ENCODE measurements around the gene ANKRA2.

Gene ANKRA2

DNA sequence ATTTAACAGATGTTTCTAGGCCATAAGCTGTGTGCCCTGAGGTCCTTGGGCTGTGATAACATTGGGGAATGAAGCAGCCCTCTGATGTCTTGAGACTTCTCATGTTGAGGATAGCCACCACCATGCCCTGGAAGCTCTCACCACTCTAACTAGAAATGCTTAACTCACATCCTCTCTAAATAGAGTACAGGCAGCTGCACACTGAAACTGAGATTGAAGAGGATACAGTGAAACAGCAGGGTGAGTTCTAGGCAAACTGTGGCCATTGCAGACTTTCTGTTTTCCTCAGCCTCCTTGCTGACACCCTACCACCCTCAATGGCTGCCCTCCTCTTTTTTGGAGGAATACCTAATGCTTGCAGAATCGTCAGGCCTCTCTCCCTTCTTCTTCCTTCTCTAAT is 22.5 kb upstream of the ANKRA2 start:
- Mint-ChIP-seq H3K27ac (no peak overlapping the region), H3K4me3 (no peak overlapping the region), H3K4me1 (no peaks in the 10 kb centered on the region), H3K9me3 (no peaks in the 10 kb centered on the region), H3K27me3 (no peaks in the 10 kb centered on the region), H3K36me3 (no peaks in the 10 kb centered on the region)
- DNase-seq = no peak
- CTCF ChIA-PET = interaction anchor here (7.5 kb wide), 1 partner anchor 206 kb away, joined by 109 read pairs; no protein-coding TSS in a partner anchor

DNA sequence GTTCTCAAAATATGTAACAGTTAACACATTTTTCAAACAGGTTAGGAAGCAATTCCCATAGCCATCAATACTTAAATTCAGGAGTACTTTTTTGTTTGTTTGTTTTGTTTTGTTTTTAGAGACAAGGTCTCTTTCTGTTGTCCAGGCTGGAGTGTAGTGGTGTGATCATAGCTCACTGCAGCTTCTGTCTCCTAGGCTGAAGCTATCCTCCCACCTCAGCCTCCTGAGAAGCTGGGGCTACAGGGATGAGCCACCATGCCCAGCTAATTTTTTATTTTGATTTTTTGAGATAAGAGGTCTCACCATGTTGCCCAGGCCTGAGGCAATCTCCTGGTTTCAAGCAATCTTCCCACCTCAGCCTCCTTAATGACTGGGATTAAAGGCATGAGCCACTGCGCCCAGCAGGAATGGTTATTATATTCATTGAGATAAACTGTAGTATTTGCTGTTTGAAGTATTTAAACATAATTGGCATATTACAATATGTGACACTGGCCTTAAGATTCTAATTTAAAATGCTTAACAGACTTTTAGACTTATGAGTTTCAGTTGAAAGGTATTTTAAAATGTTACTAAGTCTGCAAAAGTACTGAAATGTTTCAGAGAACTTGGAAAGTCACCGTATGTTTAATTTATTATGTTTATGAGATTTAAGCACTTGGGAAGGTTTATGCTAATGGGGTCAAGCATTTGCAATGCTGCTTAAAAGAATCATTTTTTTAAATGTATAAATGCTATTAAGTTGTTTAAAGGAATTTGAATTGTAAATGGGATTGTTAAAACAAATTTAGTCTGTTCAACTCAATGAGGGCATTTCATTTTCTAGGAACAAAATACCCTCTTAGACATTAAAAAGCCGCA is 17.1 kb upstream of the ANKRA2 start:
- H3K36me3 Mint-ChIP-seq = peaks cover 21% of the 10 kb centered on the region
- DNase-seq = no peak
- CTCF ChIA-PET = interaction anchor here (0.8 kb wide), 2 partner anchors 8 to 211 kb away, joined by 3 read pairs; no protein-coding TSS in a partner anchor
- no peak overlapping the region for H3K27ac Mint-ChIP-seq
- no peaks in the 10 kb centered on the region for H3K4me1 Mint-ChIP-seq
- no peaks in the 10 kb centered on the region for H3K27me3 Mint-ChIP-seq
- H3K4me3 Mint-ChIP-seq = no peak overlapping the region
- no peaks in the 10 kb centered on the region for H3K9me3 Mint-ChIP-seq

DNA sequence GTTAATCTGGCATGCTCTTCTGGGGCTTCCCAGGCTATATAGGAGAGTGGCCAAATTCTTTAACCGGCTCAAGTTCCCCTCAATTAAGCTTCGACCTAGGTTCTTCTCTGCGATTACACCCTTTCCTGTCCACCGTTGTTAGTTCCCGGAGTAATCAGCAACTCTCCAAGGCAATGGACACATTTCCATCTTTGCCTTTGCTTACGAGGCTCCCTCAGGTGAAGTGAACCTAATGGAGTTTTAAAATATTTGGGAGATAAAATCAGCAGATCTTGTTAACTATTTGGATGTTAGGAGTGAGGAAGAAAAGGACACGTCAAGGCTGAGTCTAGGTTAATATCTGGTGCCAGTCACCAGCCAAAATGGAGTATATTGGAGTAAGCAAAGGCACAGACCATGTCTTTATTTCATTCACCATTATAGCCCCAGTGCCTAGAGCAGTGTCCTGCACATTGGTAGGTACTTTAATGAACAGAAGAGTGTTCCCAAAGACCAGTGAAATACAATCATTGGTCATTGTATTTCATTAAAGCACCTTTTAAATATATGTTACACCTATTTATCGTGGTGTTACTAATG is 619 bp upstream of the ANKRA2 start:
- H3K36me3 Mint-ChIP-seq = peaks cover 24% of the 10 kb centered on the region
- H3K4me3 Mint-ChIP-seq = peak overlapping the region; percentile 94
- no peak for DNase-seq
- CTCF ChIA-PET = interaction anchor here (2.1 kb wide), 1 partner anchor 67 kb away, joined by 5 read pairs; the partner anchor contains the start of gene BTF3
- H3K27me3 Mint-ChIP-seq = no peaks in the 10 kb centered on the region
- H3K4me1 Mint-ChIP-seq = peaks cover 34% of the 10 kb centered on the region
- H3K27ac Mint-ChIP-seq = peak overlapping the region; percentile 98
- H3K9me3 Mint-ChIP-seq = no peaks in the 10 kb centered on the region

DNA sequence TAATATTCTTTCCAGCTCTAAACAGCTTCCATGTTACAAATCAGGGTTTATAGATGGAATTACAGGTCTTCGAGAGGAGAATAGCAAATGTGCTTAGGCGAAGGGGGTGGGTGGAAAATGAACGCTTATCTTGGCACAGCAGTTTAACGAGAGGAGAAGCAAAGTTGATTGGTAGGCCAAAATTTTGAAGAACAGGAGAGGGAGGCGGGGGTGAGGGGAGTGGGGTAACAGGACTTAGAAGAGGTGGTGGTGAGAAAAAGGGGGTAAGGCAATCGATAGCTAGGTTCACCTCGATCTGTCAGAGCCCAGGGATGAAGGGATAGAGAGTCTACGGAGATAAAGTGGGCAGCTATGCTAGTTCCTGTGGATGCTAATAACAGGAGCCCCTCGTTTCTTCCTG is 764 bp downstream of the ANKRA2 start:
- peak overlapping the region; percentile 94 for H3K4me3 Mint-ChIP-seq
- no peaks in the 10 kb centered on the region for H3K9me3 Mint-ChIP-seq
- H3K27me3 Mint-ChIP-seq = no peaks in the 10 kb centered on the region
- CTCF ChIA-PET = interaction anchor here (2.1 kb wide), 1 partner anchor 66 kb away, joined by 5 read pairs; the partner anchor contains the start of gene BTF3
- H3K4me1 Mint-ChIP-seq = peaks cover 36% of the 10 kb centered on the region
- H3K36me3 Mint-ChIP-seq = peaks cover 21% of the 10 kb centered on the region
- H3K27ac Mint-ChIP-seq = peak overlapping the region; percentile 98
- DNase-seq = peak; percentile 43

DNA sequence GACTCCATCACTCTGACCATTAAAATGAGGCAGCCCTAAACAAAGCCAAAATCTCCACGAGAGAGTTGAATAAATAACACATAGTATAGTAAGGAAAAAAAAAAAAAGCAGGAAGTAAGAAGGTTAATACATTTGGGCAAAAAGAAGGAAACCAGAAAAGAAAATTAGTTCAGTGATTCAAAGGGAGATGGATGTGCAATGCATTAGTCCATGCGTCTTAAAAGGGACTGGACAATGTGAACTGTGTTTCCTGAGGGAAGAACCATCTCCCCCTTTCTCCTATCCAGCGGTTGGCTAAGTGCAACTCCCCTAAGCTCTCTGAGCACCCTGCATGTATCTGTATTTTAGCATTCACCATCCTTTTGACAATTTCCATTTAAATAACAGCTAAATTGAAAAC is 1.4 kb downstream of the ANKRA2 start:
- no peak for DNase-seq
- CTCF ChIA-PET = interaction anchor here (2.1 kb wide), 1 partner anchor 65 kb away, joined by 5 read pairs; the partner anchor contains the start of gene BTF3
- H3K27me3 Mint-ChIP-seq = no peaks in the 10 kb centered on the region
- peak overlapping the region; percentile 94 for H3K4me3 Mint-ChIP-seq
- peaks cover 36% of the 10 kb centered on the region for H3K4me1 Mint-ChIP-seq
- peak overlapping the region; percentile 98 for H3K27ac Mint-ChIP-seq
- H3K9me3 Mint-ChIP-seq = no peaks in the 10 kb centered on the region
- H3K36me3 Mint-ChIP-seq = peaks cover 21% of the 10 kb centered on the region

DNA sequence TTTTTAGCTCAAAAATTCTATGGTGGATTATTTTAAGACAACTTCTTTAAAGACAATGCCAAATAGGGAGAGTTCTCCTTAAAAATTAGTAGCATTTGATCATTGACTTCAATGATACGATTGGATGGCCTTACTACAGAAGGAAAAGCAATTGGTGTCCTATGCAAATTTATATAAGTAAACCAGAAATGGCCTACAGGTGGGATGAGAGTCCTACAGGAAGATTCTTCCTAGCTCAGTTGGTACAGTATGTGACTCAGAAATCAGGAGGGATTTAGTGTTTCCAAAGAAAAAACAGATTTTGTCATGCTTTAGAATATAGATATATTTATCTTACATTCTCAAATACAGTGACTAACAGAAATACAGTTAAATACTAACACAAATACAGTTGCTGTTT is 6.5 kb downstream of the ANKRA2 start:
- Mint-ChIP-seq H3K36me3 (peaks cover 24% of the 10 kb centered on the region), H3K4me1 (peaks cover 13% of the 10 kb centered on the region), H3K9me3 (no peaks in the 10 kb centered on the region), H3K27ac (no peak overlapping the region), H3K27me3 (no peaks in the 10 kb centered on the region), H3K4me3 (no peak overlapping the region)
- CTCF ChIA-PET = interaction anchor here (1.3 to 1.9 kb wide), 3 partner anchors 21 to 35 kb away, joined by 4 to 6 read pairs (median 5); no protein-coding TSS in a partner anchor
- no peak for DNase-seq

DNA sequence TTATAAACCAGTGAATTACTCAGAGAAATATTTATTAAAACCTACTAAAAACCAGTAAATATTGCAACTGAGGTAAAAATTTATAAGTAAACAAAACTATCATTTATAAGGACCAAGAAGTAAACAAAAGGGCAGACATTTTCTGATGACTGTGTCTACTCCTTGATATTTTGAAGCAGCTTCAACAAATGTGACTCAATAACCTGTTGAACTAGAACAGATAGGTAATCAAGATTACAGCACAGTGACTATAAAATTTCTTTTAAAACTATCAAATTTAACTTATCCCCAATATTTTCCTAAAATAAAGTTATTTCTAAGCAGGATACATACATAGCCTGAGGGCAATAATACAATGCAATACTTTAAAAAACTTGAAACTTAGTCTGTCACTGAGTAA is 12.8 kb downstream of the ANKRA2 start:
- CTCF ChIA-PET = no interaction called here
- peaks cover 13% of the 10 kb centered on the region for H3K36me3 Mint-ChIP-seq

DNA sequence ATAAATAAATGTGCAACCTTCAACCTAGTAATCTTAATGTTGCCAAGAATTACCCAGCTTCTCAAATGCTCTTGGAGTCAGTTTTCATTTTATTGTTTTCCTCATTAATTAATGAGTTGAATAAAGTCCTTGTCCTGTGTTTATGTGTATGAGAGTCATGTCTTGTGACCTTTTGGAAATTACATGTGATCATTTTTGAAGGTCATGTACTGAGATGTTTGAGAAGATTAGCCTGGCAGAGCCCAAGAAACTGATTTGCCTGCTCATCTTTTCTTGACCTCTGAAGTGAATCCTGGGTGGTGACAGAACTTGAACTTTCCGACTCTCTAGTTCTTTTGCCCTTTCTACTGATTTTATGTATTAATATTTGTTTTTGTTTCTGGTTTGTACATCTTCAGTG is 15.4 kb downstream of the ANKRA2 start:
- H3K27me3 Mint-ChIP-seq = no peaks in the 10 kb centered on the region
- no peaks in the 10 kb centered on the region for H3K9me3 Mint-ChIP-seq
- H3K27ac Mint-ChIP-seq = no peak overlapping the region
- no peak for DNase-seq
- H3K36me3 Mint-ChIP-seq = peaks cover 8% of the 10 kb centered on the region
- no peak overlapping the region for H3K4me3 Mint-ChIP-seq
- CTCF ChIA-PET = no interaction called here
- no peaks in the 10 kb centered on the region for H3K4me1 Mint-ChIP-seq

More for the DNA sequence above, 12.8 kb downstream of the ANKRA2 start:
- H3K4me1 Mint-ChIP-seq = no peaks in the 10 kb centered on the region
- H3K4me3 Mint-ChIP-seq = no peak overlapping the region
- H3K27me3 Mint-ChIP-seq = no peaks in the 10 kb centered on the region
- H3K27ac Mint-ChIP-seq = no peak overlapping the region
- no peak for DNase-seq
- no peaks in the 10 kb centered on the region for H3K9me3 Mint-ChIP-seq

DNA sequence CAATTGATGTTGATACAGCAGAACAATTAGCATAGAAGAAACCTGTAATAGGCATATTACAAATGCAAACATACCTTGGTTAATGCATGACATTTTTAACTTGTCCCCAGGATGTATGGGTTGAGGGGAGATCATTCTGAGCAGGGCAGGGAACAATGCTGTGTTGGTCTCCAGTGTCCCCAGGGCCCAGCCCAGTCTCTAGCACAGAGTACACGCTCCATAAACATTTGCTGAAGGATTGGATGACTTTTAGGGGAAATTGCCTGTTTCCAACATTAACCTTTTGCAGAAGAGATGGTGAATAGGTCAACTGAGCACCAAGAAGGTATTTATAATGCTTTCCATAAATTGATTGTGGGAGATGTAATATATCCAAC is 20.0 kb downstream of the ANKRA2 start:
- CTCF ChIA-PET = no interaction called here
- H3K27me3 Mint-ChIP-seq = peaks cover 24% of the 10 kb centered on the region
- no peak overlapping the region for H3K27ac Mint-ChIP-seq
- H3K4me3 Mint-ChIP-seq = no peak overlapping the region
- H3K4me1 Mint-ChIP-seq = peaks cover 9% of the 10 kb centered on the region
- no peak for DNase-seq
- H3K9me3 Mint-ChIP-seq = no peaks in the 10 kb centered on the region
- H3K36me3 Mint-ChIP-seq = no peaks in the 10 kb centered on the region

DNA sequence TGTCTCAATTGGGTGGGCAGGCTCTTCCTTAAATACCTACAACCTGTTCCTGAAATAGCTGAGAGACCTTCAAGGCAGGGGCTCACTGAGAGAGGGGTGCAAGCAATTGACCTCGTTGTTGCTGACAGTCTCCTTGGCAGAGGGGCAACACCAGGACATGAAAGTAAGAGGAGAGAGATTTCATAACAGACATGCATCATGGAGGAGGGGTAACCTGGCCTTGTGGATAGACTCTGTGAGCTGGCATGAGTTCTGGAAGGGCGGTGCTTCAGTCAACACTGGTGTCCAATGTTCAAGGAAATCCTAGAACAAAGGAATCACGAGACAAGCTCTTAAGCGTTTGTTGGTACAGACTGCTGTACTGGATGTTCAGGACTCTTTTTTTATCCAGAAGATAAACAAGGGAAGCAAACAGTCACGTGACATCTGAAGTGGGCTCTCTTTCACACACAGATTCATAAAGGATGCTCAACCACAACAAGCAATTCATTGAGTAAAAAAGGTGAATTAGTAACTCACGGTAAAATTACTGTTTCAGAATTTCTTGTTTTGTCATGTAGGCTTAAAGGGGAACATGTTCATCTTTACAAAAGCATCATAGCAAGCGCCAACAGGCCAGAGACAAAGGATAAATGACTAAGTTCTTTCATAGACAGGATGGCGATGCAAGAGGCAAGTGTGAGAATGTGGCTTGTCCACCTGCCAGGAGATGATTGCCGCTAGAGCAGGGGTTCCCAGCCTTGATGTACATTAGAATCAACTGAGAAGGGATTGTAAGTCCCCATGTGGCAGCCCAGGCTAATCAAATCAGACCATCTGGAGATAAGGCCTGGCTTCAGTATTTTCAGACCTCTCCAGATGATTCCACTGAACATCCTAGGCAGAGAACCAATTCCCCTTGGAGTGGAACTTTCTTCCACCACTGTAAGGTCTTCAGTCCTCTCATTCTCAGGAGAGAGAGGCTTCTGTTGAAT is 20.7 kb downstream of the ANKRA2 start:
- CTCF ChIA-PET = no interaction called here
- H3K27me3 Mint-ChIP-seq = peaks cover 30% of the 10 kb centered on the region
- DNase-seq = no peak
- H3K36me3 Mint-ChIP-seq = no peaks in the 10 kb centered on the region
- H3K9me3 Mint-ChIP-seq = no peaks in the 10 kb centered on the region
- H3K4me1 Mint-ChIP-seq = peaks cover 12% of the 10 kb centered on the region
- H3K27ac Mint-ChIP-seq = no peak overlapping the region
- no peak overlapping the region for H3K4me3 Mint-ChIP-seq

DNA sequence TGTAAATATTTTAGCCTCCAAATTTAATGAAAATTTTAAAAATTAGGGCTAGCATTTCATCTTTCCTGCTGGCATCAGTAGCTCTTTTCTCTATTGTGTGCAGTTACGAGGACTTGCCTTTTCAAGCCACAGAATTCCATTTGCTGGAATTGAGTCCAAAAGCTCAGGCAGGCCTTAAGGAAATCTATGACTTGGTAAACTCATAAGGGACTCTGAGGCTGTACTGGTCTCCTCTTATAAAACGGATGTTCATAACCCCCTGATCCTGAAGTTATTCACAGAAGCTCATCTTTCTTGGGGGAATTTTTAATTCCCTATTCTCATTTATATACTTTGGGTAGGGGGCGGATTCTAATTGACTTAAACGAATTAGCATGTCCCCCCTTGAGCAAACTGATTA is 23.4 kb downstream of the ANKRA2 start:
- H3K9me3 Mint-ChIP-seq = no peaks in the 10 kb centered on the region
- no peaks in the 10 kb centered on the region for H3K36me3 Mint-ChIP-seq
- H3K4me1 Mint-ChIP-seq = peaks cover 12% of the 10 kb centered on the region
- H3K27me3 Mint-ChIP-seq = peaks cover 40% of the 10 kb centered on the region
- no peak overlapping the region for H3K4me3 Mint-ChIP-seq
- no peak for DNase-seq
- H3K27ac Mint-ChIP-seq = no peak overlapping the region
- CTCF ChIA-PET = interaction anchor here (1.6 kb wide), 1 partner anchor 17 kb away, joined by 3 read pairs; no protein-coding TSS in a partner anchor

DNA sequence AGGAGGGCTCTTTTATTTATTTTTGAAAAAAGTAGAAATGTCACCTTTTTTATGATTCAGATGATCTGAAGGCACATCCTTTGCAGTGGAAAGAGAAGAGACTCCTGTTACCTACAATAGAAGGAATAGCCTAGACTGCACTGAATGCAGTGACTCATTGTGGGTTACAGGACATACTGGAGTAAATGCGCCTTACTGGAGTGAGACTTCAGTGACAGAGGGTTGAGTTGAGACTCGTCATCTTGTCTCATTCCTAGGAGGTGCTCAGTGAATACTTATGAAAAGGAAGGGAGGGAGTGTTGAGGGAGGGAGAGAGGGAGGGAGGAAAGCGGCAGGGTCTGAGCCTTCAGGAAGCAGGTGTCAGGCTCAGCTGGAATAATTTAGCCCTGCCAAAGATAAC is 25.2 kb downstream of the ANKRA2 start:
- Mint-ChIP-seq H3K9me3 (no peaks in the 10 kb centered on the region), H3K27ac (no peak overlapping the region), H3K36me3 (no peaks in the 10 kb centered on the region), H3K4me1 (peaks cover 12% of the 10 kb centered on the region), H3K4me3 (no peak overlapping the region), H3K27me3 (peaks cover 40% of the 10 kb centered on the region)
- DNase-seq = no peak
- CTCF ChIA-PET = no interaction called here

DNA sequence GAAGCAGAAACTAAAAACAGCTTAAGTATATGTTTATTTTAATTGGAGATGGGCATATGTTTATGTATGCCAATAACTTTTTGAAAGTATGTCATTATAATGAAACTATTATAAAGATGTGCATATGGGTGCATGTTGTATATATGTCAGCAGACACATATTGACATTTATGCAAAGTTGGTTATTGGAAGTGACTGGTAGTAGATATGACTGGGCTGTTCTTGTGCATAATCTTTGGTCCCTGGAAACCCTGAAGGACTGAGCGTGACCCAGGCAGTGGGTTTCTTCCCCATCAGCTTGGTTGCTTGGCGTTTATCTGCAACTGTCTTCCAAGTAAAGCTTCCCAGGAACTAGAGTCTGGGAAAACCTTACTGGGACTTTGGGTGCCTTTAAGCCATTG is 25.7 kb downstream of the ANKRA2 start:
- CTCF ChIA-PET = interaction anchor here (1.1 kb wide), 1 partner anchor 19 kb away, joined by 3 read pairs; no protein-coding TSS in a partner anchor

DNA sequence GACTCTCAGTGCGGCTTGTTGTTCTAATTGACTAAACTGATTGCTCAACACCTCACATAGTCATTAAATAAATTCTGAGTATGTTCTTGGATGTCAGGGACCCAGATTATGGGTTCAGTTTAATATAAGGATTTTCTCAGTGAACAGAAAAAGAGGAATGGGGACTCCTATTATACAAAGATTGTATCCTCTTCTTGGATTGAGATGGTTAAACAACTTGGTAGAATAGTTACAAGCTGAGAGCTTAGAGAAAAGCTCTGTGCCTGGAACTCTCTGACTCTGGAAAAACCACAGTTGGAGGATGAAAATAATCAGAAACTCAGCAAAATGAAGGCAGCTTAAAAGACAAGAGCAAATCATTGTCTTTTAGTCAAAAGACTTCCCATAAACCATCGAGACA is 30.5 kb downstream of the ANKRA2 start:
- DNase-seq = no peak
- no peaks in the 10 kb centered on the region for H3K4me1 Mint-ChIP-seq
- no peak overlapping the region for H3K27ac Mint-ChIP-seq
- H3K4me3 Mint-ChIP-seq = no peak overlapping the region
- no peaks in the 10 kb centered on the region for H3K9me3 Mint-ChIP-seq
- H3K27me3 Mint-ChIP-seq = peaks cover 38% of the 10 kb centered on the region
- H3K36me3 Mint-ChIP-seq = no peaks in the 10 kb centered on the region
- CTCF ChIA-PET = interaction anchor here (1.0 to 4.9 kb wide), 4 partner anchors 9 to 82 kb away, joined by 4 to 51 read pairs (median 22); no protein-coding TSS in a partner anchor

More for the DNA sequence above, 25.7 kb downstream of the ANKRA2 start:
- no peaks in the 10 kb centered on the region for H3K9me3 Mint-ChIP-seq
- no peak overlapping the region for H3K4me3 Mint-ChIP-seq
- H3K36me3 Mint-ChIP-seq = no peaks in the 10 kb centered on the region
- DNase-seq = no peak
- no peak overlapping the region for H3K27ac Mint-ChIP-seq
- peaks cover 12% of the 10 kb centered on the region for H3K4me1 Mint-ChIP-seq
- H3K27me3 Mint-ChIP-seq = peaks cover 40% of the 10 kb centered on the region
